Measurements from ENCODE around the gene WWOX.

Gene WWOX

GRCh38 chr16:78216166-78216745 lies 116.8 kb downstream of the WWOX start:
- no peak for DNase-seq (ENCODE audit: low read depth)
- no peak overlapping the region for H3K4me3 ChIP-seq (ENCODE audit: low read depth, low read length)
- no peak for TF ChIP-seq CTCF (IDR thresholded peaks at IDR 0.05; ENCODE audit: insufficient read depth, low read depth, low read length, missing control alignments)

- no peak for DNase-seq (ENCODE audit: low read depth)
- no peak for TF ChIP-seq CTCF (IDR thresholded peaks at IDR 0.05; ENCODE audit: insufficient read depth, low read depth, low read length, missing control alignments)
- H3K4me3 ChIP-seq (ENCODE audit: low read depth, low read length): no peak overlapping the region
Measured at GRCh38 chr16:78217276-78217675, 117.8 kb downstream of the WWOX start.

- TF ChIP-seq CTCF (IDR thresholded peaks at IDR 0.05; ENCODE audit: insufficient read depth, low read depth, low read length, missing control alignments): no peak
- DNase-seq (ENCODE audit: low read depth): no peak
- no peak overlapping the region for H3K4me3 ChIP-seq (ENCODE audit: low read depth, low read length)
Measured at GRCh38 chr16:78218279-78218678, 118.8 kb downstream of the WWOX start.

DNA sequence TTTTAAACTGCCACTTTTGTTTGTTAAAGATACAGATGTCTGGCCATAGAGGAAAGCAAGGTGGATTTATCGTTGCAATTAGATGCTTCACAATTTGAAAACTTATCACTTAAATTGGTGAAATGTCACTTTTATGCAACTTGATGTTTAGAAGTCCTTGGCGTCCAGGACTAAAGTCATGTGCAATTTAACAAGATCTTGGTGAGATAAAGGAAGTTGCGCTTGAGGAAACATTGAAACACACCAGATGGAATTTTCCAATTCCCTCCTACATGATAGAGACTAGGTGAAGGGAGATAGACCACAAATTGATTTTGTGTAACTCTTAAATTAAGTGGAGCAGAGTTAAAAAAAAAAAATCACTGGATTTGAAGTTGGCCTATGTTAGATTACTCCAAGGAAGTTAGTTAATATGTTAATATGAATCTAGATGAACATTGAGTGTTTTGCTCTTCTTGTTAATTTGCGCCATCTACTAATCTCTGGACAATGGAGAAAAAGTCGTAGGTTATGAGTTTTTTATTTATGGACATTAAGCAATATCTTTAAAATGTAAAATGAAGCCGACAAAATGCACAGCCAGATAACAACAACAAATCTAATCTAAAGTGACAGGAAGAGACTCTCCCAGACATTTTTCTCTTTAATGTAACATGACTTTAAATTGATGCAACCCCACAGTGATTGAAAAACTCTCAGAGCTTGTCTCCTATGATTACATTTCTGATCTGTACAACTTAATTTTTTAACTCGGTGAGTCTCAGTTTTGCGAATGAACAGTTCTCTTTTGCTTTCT lies 119.6 kb downstream of the WWOX start:
- no peak for DNase-seq (ENCODE audit: low read depth)
- no peak overlapping the region for H3K4me3 ChIP-seq (ENCODE audit: low read depth, low read length)
- no peak for TF ChIP-seq CTCF (IDR thresholded peaks at IDR 0.05; ENCODE audit: insufficient read depth, low read depth, low read length, missing control alignments)

DNA sequence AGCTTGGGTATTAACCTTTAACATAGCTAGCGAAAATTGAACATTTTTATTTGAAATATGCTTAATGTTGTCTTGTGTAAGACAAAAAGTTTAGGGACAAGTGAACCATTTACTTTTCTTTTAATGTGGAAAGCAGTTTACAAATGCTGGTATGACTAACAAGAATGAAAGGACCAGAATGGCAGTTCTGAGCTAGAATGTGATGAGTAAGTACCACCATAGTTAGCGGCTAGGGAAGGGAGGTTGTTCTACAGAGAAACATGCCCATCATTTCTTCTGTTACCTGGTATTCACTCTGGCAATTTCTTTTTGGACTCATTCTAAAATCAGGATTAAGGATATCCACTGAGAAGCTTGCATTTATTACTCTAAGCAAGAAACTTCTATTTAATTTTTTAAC lies 121.1 kb downstream of the WWOX start:
- no peak for DNase-seq (ENCODE audit: low read depth)
- TF ChIP-seq CTCF (IDR thresholded peaks at IDR 0.05; ENCODE audit: insufficient read depth, low read depth, low read length, missing control alignments): no peak
- H3K4me3 ChIP-seq (ENCODE audit: low read depth, low read length): no peak overlapping the region

- TF ChIP-seq CTCF (IDR thresholded peaks at IDR 0.05; ENCODE audit: insufficient read depth, low read depth, low read length, missing control alignments): no peak
- H3K4me3 ChIP-seq (ENCODE audit: low read depth, low read length): no peak overlapping the region
- no peak for DNase-seq (ENCODE audit: low read depth)
Measured at GRCh38 chr16:78221892-78222291, 122.4 kb downstream of the WWOX start.
